SKM-1 (cell line): Measurements from ENCODE around the gene PHKA2.

Experiments
- DNase-seq: peaks from one replicate; lab custom pipeline; 2025; ENCODE audit not compliant: unreplicated experiment; lab: John Stamatoyannopoulos, UW

The PHKA2 gene

GRCh38 chrX:18890724-18891547 lies 93.0 kb downstream of the PHKA2 start:
- DNase-seq: no peak

DNA sequence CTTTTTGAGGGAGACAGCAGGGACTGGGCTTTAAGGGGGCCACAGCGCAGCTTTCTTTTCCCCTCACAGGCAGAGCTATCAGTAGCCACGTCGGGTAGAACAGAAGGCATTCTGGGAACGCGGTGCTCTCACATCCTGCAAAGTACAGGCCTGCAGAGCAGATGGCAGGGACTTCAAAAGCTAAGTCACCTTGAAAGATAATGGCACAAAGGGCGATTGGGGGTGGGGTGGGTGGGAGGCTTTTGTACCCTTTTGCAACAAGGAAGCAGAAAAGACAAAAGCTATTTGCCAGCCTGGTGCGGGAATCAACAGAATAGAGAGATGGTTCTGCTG lies 93.9 kb downstream of the PHKA2 start:
- no peak for DNase-seq

- DNase-seq: no peak
Observed at GRCh38 chrX:18889346-18890048, 94.4 kb downstream of the PHKA2 start.

- DNase-seq: no peak
Observed at GRCh38 chrX:18888281-18888680, 95.6 kb downstream of the PHKA2 start.

DNA sequence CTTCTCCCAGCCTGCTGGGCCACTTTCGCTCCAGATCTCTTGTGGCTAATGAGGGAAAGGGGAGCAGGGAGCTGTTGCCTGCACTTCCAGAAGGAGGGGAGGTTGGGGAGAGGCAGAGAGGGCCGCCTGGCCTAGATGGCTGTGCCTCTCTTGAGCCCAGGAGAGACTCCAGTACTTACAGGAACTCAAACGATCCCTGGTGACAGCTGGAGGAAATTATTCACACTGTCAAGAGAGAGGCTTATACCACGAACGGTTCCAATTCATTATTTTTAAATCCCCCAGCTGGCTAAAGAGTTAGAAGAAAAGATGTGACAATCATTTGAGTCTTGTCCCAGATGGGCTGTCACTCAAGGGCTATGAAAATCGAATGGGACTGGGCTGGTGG lies 96.1 kb downstream of the PHKA2 start:
- no peak for DNase-seq

DNA sequence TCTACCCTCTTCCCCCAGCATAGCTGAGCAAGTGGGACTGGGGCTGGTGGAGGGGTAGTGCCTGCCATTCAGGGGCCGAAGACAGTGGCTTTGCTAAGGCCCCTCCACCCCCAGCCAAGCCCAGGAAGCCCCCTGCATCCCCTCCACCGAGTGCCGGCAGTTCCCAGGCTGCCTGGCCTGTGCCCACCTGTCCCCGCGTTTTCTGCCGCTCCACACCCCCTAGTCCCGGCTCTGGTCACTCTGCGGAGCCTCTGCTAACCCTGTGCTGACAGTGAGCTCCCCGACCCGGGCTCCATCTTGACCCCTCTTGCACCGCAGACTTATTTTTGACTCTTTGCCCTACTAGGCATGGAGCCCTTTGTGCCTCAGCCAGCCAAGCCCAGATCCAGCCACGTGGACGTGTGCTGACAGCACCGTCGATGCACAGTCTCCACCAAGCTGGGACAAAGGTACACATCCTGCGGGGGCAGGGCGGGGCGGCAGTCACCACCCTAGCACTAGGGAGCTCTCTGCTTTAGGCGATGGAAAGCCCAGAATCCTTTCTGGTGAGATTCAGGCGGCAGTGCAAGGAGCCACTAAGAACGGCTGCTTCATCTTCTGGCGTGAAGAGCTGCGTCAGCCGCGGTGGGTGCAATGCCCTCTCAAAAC lies 96.6 kb downstream of the PHKA2 start:
- DNase-seq: no peak

GRCh38 chrX:18886344-18887161 lies 97.4 kb downstream of the PHKA2 start:
- peak; percentile 22 for DNase-seq

GRCh38 chrX:18886005-18886343 lies 97.9 kb downstream of the PHKA2 start:
- DNase-seq: no peak

DNA sequence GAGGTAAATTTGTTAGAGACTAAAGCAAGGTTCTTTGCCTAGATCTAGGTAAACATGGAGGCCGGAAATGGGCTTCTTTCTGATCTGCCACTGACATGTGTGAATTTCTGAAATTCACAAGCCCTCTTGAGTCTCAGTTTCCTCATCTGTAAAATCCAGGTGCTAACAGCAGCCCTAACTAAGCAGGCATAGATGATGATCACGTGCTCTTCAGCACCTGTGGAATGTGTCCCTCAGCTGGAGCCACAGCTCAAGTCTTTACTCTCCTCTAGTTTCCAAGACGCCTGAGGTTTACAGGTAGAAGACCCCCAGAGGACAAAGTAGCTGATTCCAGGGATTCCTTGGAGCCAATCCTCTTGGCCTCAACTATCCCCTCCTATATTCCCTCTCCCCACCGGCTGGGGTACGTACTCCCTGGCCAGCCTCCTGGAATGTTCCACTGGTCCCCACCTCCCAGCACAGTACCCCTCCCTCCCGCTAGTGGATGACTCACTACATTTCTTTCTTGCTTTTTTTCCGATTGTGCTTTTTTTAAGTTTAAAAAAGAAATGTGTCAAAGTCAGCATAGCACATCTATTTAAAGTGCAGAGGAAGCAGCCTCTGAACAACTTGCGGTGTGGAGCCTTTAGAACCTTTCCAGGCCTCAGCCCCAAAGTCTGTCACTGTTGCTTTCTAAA lies 98.4 kb downstream of the PHKA2 start:
- DNase-seq: no peak

DNA sequence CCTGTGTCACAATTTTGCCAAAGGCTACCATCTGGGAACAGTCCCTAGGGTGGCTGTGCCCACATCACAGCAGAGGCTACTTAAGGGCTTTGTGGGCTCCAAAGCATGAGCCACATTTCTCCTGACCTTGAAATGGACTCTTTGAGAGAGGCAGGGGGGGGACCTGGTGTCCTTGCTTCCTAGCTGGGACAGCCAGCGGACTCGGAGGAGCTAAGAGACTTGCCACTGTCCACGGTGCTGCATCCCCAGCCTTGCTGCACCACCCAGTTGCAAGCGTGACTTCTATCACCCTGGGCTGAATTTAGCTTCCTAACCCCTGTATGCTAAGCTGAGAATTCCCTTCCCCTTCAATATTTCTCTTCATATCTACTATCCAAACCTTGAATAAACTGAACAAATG lies 99.0 kb downstream of the PHKA2 start:
- DNase-seq: no peak

DNA sequence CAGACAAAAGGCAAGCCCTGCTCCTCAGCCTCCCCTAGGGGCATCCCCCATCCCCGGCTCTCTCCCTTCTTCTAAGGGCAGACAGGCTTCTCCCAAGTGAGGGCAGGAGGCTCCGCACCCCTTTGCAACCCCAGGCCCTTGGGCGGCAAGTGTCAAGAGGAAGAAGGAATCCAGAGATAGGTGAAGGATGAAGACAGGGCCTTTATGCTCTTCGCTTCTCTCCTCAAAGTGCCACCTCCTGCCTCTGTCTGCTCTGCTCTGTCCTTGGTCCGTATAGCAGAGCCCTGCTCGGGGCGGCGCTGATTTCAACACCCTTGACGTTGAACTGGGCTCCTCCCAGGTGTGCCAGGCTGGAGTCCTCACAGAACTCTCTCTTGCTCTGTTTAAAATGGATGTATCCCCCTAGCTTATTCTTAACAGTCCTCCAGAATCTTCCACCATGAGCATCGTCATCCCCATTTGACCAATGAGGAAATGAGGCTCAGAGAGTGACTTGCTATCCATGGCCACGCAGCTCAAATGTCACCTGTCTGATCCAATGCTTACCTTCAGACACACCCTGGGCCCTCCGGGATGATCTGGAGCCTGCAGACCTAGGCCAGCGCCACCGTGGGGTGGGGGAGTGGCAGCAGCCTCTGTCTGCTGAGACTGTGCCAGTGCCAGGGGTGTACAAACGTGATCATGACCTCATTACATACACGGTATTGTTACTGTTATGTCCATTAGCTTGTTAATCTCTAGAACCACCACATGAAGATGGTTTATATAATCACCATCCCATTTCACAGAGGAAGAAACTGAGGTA lies 99.8 kb downstream of the PHKA2 start:
- DNase-seq: no peak

GRCh38 chrX:18883234-18883960 lies 100.5 kb downstream of the PHKA2 start:
- no peak for DNase-seq

DNA sequence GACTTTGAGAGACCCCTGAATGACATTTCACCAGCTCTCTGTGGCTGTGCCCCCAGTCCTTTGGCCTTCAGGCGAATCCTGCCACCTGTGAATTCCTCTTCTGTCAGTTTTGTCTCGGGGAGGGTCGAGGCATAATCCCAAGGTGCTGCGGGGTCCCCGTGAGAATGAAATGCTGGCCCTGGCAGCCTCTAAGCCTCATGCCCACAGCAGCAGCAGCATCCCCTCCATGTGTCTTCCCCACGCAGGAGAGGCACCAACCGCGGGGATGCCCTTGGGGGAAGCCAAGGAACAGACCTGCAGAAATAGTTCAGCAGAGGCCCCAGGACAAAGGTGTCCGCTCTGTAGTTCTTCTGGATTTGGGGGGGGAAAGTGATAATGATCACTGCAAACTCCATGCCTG lies 104.8 kb downstream of the PHKA2 start:
- DNase-seq: no peak

GRCh38 chrX:18877469-18877868 lies 106.4 kb downstream of the PHKA2 start:
- DNase-seq: no peak

GRCh38 chrX:18875256-18875878 lies 108.5 kb downstream of the PHKA2 start:
- DNase-seq: no peak

- no peak for DNase-seq
Observed at GRCh38 chrX:18874560-18875255, 109.2 kb downstream of the PHKA2 start.

- DNase-seq: no peak
Observed at GRCh38 chrX:18873836-18874235, 110.1 kb downstream of the PHKA2 start.

DNA sequence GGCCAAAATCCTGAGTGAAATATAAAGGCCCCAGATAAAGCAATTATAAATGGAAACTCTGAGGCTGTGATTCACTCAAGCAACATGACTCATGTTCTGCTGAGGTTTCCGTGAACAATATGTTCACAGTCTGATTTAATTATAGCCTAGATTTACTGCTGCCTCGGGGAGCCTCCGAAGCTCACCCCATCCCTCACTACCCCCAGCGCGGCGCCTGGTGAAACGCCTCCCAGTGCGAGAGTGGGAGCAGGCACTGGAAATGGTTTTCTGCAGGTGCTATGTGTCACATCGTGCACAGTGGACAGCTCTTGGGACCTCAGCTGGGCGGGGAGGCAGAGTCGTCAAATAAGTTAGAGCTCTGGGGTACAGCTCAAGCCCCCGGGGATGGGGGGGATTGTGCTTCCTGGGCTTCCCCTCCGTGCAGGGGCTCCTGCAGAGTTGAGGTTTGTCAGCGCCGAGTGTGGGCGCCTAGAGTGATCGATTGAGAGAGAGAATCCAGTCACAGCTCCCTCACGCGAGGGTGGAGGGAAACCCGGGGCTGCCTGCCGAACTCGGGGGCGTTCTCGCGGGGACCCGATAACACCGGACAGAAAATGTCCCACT lies 110.6 kb downstream of the PHKA2 start:
- no peak for DNase-seq
